ENCODE results near the gene SEMA4C. TPM values are rescaled to one million over a fixed set of nuclear protein-coding genes. Genes with fewer than 3 reads are reported as not detected.

The SEMA4C gene
- polyA plus RNA-seq, 1 of the 3 experiments (the other 2 are of a cell fraction) = 34.8 TPM

DNA sequence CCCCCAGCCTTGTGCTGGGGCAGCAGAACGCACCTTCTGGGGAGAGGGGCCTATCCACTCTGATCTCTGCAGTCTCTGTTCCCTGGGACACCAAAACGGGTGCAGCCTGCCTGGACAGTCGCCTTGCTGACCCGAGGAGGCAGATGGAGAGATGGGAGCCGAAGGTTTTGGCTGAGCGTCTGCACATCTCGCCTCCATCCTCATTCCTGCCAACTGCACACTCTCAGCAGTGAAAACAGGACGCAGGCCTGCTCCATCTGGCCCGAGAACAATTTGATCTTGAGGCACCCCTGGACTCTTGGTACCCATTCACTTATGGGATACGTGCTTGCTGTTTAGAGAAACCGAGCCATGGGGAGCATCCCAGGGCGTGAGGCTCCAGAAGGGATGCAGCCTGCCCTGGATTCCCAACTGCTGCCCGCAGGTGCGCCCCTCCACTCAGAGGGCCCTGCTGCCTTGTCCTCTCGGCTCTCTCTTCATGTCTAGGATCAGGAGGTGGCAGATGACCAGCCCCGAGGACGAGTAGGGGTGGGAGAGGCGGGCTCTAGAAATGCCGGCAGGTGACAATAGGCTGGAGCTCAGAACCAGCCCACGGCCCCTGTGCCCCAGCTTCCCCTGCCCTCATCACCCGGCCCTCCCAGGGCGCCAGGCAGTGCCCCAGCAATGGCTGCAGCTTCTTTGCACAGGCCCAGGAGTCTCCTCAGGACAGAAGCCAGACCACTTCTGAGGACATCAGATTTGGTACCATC lies 9.1 kb upstream of the SEMA4C start (continued):
- TF ChIP-seq, protein P1, sequence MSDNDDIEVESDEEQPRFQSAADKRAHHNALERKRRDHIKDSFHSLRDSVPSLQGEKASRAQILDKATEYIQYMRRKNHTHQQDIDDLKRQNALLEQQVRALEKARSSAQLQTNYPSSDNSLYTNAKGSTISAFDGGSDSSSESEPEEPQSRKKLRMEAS (IDR thresholded peaks at IDR 0.05; ENCODE audit: low read depth) = no peak
- TF ChIP-seq JUND (IDR thresholded peaks at IDR 0.05) (no peak), RAD21 (IDR thresholded peaks at IDR 0.05; ENCODE audit: low read length) (no peak), NFIC (IDR thresholded peaks at IDR 0.05; ENCODE audit: borderline replicate concordance) (no peak), YY1 (IDR thresholded peaks at IDR 0.05; ENCODE audit: low read depth) (no peak)

DNA sequence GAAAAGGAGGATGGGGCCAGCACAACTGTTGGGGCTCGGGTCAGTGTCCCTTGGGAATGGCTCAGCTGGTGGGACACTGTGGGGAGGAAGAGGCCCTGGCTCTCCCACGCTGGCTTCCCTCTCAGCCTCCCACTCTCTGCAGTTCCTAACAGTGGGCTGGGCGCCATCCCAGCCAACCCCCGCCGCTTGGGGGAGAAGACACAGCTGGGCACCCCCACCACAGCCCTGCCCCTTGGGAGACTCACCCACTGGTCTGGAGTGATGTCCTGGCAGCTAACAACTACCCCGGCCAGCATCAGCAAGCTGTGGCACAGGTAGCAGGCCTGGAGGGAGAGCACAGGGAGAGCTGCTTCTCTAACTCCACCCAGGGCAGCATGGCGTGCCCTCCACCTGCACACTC lies 8.3 kb upstream of the SEMA4C start:
- H3K4me1 ChIP-seq (ENCODE audit: control insufficient read depth in 1 of 2, insufficient read depth in 2 of 2, low read depth in 1 of 2, low read length in 1 of 2) = peaks cover under 1 to 45% of the 10 kb centered on the region in 2 experiments; a peak in 2 of 4 replicates
- no peaks in the 10 kb centered on the region for H3K9me3 ChIP-seq
- 71% methylated on average over 4 of the region's 7 CpGs for WGBS (ENCODE audit: low lambda C conversion rate)
- H3K27ac ChIP-seq (ENCODE audit: low read depth in 2 of 2, low read length in 1 of 2) = no peak overlapping the region; a peak in 1 of 4 replicates
- no peaks in the 10 kb centered on the region for H3K79me2 ChIP-seq (ENCODE audit: insufficient read depth)
- H3K4me2 ChIP-seq = no peak overlapping the region
- no peak for TF ChIP-seq EP300 (IDR thresholded peaks at IDR 0.05; ENCODE audit: borderline replicate concordance in 1 of 2, low read depth in 1 of 2, low read length in 1 of 2)
- CTCF ChIA-PET = interaction anchor here (1.0 to 2.1 kb wide), 4 partner anchors 9 to 73 kb away, joined by 4 to 11 read pairs (median 8); partner anchors contain the start of genes ANKRD39 and SEMA4C
- DNase-seq = no peak
- H3K36me3 ChIP-seq (replicated peaks in 1 of 2; ENCODE audit: control insufficient read depth in 1 of 2, insufficient read depth in 2 of 2, low read length in 1 of 2) = no peaks in the 10 kb centered on the region
- H2AFZ ChIP-seq (ENCODE audit: low read depth) = no peak overlapping the region
- no peaks in the 10 kb centered on the region for H3K9me2 ChIP-seq
- H3K27me3 ChIP-seq (ENCODE audit: insufficient read depth) = no peaks in the 10 kb centered on the region
- no peaks in the 10 kb centered on the region for H3F3A ChIP-seq (replicated peaks; ENCODE audit: insufficient read depth)
- H3K9ac ChIP-seq = no peak overlapping the region
- POLR2A ChIA-PET = interaction anchor here (1.4 kb wide), 1 partner anchor 20 kb away, joined by 3 read pairs; the partner anchor contains the start of gene ANKRD39
- no peaks in the 10 kb centered on the region for H4K20me1 ChIP-seq (ENCODE audit: insufficient read depth)
- H3K4me3 ChIP-seq (ENCODE audit: low read depth in 2 of 2, low read length in 1 of 2) = no peak overlapping the region

DNA sequence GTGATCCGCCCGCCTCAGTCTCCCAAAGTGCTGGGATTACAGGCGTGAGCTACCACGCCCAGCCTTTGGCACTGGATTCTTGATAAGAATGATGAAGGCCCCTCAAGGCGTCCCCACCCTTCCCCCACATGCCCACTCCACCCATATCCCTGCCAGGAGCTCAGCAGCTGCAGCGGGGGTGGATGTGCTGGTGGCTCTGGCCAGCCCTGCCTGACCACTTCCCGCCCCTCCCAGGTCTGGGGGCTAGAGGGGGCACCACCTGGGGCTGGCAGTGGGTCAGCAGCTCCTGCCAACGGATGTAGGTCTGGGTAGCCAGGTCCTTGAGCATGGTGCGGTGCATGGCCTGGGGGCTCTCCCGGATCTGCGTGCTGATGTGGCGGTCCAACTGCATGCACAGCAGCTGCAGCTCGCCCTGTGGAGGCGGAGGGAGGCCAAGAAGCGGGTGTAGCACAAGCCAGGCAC lies 7.8 kb upstream of the SEMA4C start:
- no peak overlapping the region; a peak in 1 of 4 replicates for H3K27ac ChIP-seq (ENCODE audit: low read depth in 2 of 2, low read length in 1 of 2)
- H3K9ac ChIP-seq = no peak overlapping the region
- H3K4me3 ChIP-seq (ENCODE audit: low read depth in 2 of 2, low read length in 1 of 2) = no peak overlapping the region
- ChIA-PET POLR2A (interaction anchor here (1.4 kb wide), 1 partner anchor 20 kb away, joined by 3 read pairs; the partner anchor contains the start of gene ANKRD39), CTCF (interaction anchor here (1.0 to 2.1 kb wide), 3 partner anchors 9 to 73 kb away, joined by 4 to 11 read pairs (median 9); partner anchors contain the start of genes ANKRD39 and SEMA4C)
- H3K9me3 ChIP-seq = no peaks in the 10 kb centered on the region
- no peaks in the 10 kb centered on the region for H3K79me2 ChIP-seq (ENCODE audit: insufficient read depth)
- no peak overlapping the region for H3K4me2 ChIP-seq
- DNase-seq = peak; percentile 68
- no peaks in the 10 kb centered on the region for H3K27me3 ChIP-seq (ENCODE audit: insufficient read depth)
- WGBS (ENCODE audit: low lambda C conversion rate) = 89% methylated on average over 13 of the region's 15 CpGs
- no peak overlapping the region for H2AFZ ChIP-seq (ENCODE audit: low read depth)
- H3K36me3 ChIP-seq (replicated peaks in 1 of 2; ENCODE audit: control insufficient read depth in 1 of 2, insufficient read depth in 2 of 2, low read length in 1 of 2) = no peaks in the 10 kb centered on the region
- H3K9me2 ChIP-seq = no peaks in the 10 kb centered on the region
- no peaks in the 10 kb centered on the region for H4K20me1 ChIP-seq (ENCODE audit: insufficient read depth)
- no peaks in the 10 kb centered on the region for H3F3A ChIP-seq (replicated peaks; ENCODE audit: insufficient read depth)
- peaks cover 6 to 47% of the 10 kb centered on the region in 2 experiments; a peak in 2 of 4 replicates for H3K4me1 ChIP-seq (ENCODE audit: control insufficient read depth in 1 of 2, insufficient read depth in 2 of 2, low read depth in 1 of 2, low read length in 1 of 2)
- no peak for TF ChIP-seq RAD21 (IDR thresholded peaks at IDR 0.05; ENCODE audit: low read length)
- no peak for TF ChIP-seq NRF1 (IDR thresholded peaks at IDR 0.05; ENCODE audit: low read depth, low read length)
- no peak for TF ChIP-seq RXRA (IDR thresholded peaks at IDR 0.05; ENCODE audit: borderline replicate concordance, low read depth)
- TF ChIP-seq YY1 (IDR thresholded peaks at IDR 0.05; ENCODE audit: low read depth) = no peak
- TF ChIP-seq, protein P2, sequence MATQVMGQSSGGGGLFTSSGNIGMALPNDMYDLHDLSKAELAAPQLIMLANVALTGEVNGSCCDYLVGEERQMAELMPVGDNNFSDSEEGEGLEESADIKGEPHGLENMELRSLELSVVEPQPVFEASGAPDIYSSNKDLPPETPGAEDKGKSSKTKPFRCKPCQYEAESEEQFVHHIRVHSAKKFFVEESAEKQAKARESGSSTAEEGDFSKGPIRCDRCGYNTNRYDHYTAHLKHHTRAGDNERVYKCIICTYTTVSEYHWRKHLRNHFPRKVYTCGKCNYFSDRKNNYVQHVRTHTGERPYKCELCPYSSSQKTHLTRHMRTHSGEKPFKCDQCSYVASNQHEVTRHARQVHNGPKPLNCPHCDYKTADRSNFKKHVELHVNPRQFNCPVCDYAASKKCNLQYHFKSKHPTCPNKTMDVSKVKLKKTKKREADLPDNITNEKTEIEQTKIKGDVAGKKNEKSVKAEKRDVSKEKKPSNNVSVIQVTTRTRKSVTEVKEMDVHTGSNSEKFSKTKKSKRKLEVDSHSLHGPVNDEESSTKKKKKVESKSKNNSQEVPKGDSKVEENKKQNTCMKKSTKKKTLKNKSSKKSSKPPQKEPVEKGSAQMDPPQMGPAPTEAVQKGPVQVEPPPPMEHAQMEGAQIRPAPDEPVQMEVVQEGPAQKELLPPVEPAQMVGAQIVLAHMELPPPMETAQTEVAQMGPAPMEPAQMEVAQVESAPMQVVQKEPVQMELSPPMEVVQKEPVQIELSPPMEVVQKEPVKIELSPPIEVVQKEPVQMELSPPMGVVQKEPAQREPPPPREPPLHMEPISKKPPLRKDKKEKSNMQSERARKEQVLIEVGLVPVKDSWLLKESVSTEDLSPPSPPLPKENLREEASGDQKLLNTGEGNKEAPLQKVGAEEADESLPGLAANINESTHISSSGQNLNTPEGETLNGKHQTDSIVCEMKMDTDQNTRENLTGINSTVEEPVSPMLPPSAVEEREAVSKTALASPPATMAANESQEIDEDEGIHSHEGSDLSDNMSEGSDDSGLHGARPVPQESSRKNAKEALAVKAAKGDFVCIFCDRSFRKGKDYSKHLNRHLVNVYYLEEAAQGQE (IDR thresholded peaks at IDR 0.05; ENCODE audit: low read depth, low read length) = no peak
- no peak for TF ChIP-seq TCF12 (IDR thresholded peaks at IDR 0.05)
- TF ChIP-seq TAF1 (IDR thresholded peaks at IDR 0.05; ENCODE audit: borderline replicate concordance, low read depth, low read length) = no peak
- no peak for TF ChIP-seq MXI1 (IDR thresholded peaks at IDR 0.05; ENCODE audit: low read depth, low read length)
- TF ChIP-seq, protein P1 (IDR thresholded peaks at IDR 0.05; ENCODE audit: low read depth) = no peak
- no peak for TF ChIP-seq RCOR1 (IDR thresholded peaks at IDR 0.05; ENCODE audit: low read length)
- TF ChIP-seq CHD2 (IDR thresholded peaks at IDR 0.05; ENCODE audit: low read length, partially characterized antibody) = no peak
- TF ChIP-seq SMC3 (IDR thresholded peaks at IDR 0.05; ENCODE audit: low read depth, low read length) = no peak
- TF ChIP-seq, protein P3, sequence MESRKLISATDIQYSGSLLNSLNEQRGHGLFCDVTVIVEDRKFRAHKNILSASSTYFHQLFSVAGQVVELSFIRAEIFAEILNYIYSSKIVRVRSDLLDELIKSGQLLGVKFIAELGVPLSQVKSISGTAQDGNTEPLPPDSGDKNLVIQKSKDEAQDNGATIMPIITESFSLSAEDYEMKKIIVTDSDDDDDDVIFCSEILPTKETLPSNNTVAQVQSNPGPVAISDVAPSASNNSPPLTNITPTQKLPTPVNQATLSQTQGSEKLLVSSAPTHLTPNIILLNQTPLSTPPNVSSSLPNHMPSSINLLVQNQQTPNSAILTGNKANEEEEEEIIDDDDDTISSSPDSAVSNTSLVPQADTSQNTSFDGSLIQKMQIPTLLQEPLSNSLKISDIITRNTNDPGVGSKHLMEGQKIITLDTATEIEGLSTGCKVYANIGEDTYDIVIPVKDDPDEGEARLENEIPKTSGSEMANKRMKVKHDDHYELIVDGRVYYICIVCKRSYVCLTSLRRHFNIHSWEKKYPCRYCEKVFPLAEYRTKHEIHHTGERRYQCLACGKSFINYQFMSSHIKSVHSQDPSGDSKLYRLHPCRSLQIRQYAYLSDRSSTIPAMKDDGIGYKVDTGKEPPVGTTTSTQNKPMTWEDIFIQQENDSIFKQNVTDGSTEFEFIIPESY (IDR thresholded peaks at IDR 0.05; ENCODE audit: borderline replicate concordance, low read depth) = no peak
- TF ChIP-seq ELF1 (IDR thresholded peaks at IDR 0.05) = no peak
- TF ChIP-seq TEAD4 (IDR thresholded peaks at IDR 0.05; ENCODE audit: borderline replicate concordance, insufficient read depth) = no peak
- no peak for TF ChIP-seq EZH2phosphoT487 (IDR thresholded peaks at IDR 0.05; ENCODE audit: borderline replicate concordance, low read depth)

Measured in SK-N-SH (cell line).